NCI-H510A treated with DMSO at 0.1 percent for 48 hours (cell line): ENCODE data around the gene RNU6-9.

Experiments used
- DNase-seq: peaks from one replicate; lab custom pipeline; 2025; lab: John Stamatoyannopoulos, UW

Gene RNU6-9

DNA sequence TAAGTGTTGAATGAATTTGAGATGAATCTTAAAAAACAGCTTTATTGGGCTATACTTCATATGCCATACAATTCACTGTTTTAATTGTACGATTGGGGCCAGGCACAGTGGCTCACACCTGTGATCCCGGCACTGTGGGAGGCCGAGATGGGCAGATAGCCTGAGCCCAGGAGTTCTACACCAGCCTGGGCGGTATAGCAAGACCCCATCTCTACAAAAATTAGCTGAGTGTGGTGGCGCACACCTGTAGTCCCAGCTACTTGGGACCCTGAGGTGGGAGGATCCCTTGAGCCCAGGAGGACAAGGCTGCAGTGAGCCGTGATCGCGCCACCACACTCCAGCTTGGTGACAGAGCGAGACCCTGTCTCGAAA, 42.9 kb downstream of the RNU6-9 start:
- DNase-seq, result no peak

DNA sequence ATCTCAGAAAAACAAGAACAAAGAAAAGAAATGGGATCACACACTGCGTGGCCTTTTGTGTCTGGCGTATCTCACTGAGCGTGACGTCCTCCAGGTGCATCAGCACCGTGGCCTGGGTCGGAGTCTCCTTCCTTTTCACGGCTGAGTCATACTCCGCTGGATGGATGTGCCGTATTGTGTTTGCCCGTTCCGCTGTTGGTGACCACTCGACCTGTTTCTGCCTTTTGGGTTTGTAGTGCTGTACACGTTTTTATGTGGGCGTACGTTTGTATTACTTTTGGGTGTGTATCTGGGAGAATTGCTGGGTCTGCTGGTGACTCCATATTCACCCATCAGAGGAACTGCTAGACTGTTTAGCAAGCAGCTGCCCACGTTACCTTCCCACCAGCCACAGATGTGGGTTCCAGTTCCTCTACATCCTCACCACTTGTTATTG, 44.0 kb downstream of the RNU6-9 start:
- no peak for DNase-seq

DNA sequence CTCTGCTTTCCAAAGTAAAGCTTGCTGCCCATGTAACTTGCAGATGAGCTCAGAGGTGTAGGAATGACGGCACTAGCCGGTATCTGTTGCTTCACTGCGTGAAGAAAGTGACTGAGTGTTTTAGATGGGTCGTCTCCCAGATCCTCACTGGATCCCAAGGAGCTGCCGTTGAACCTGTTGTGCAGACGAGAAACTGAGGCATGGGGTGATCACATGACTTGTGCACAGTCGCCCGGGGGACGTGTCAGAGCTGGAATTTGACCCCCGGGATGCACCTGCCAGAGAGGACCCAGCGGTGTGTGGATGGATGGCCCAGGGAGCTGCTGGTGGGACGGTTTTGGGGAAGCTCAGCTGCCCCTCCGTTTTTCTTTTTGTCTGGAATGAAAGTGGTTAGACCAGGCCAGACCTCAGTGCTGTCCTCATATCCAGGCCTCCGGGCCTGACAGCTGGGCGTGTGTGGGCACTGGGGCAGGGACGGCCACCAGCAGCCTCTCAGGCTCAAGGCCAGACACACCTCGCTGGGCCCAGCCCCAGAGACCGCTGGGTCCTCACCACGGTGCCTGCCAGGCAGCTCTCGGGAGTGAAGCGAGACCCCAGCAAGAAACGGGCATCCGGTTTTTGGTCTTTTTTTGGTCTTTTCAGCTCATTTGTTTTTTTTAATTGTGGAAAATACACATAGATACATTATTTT, 45.1 kb downstream of the RNU6-9 start:
- no peak for DNase-seq

DNA sequence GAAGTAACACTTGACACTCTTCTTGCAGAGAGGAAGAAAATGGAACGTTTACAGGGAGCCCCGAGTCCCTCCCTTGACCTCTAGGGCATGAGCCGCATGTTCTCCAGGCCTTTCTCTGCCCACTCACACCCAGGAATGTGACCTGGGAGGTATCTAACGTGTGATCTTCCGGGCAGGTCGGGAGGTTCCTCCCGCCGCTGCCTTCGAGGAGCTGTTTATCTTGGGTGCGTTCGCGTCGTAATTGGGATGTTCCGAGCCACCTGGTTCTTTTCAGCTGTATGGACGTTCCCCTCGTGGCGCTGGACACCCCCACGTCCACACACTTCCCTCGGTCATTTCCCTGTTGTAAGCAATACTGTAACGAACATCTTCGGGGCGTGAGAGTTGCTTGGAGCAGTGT, 46.2 kb downstream of the RNU6-9 start:
- no peak for DNase-seq

DNA sequence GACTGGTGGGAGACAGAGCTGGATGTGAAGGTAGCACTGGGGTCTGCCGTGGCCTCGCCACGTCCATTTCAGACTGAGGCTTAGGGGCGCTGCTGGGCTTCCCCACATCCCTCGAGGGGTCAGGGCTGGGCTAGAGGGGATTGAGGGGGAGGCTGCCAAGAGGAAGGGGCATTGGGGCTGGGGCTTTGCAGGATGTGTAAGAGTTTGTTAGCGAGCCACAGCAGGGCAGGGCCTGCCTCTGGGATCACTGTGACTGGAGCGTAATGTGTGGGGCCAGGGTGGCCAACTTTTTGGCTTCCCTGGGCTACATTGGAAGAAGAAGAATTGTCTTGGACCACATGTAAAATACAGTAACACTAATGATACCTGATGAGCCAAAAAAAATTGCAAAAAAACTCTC, 46.6 kb downstream of the RNU6-9 start:
- no peak for DNase-seq

DNA sequence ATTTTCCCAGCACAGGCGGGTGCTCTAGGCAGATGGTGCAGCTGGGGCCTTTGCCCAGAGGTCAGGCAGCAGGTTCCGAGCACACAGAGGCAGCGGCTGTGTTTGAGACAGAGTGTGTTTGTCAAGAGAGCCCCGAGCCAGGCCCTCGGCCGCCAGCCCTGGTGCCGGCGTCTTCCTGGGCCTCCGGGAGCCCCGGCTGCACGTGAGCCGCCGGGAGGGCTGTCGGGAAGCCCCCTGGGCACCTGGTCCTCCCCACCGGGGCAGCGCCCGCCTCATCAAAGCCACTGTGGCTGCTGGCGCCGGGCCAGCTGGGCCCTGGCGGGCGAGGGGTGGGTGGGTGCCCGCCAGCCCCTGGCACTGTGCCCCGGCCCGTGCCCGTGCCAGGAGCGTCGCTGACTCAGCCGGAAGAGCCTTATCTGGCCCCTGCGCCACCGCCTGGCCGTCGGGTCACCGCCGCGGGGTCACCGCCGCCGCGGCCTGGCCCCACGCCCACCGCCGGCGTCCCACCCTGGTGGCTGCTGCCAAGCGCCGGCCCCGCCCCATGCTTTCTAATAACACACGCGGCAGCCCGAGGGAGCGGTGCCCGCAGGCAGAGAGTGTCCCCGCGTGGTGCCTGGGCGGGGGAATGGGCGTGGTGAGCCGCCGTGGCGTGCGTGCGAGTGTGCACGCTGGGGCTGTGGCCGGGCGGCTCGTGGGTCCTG, 47.5 kb downstream of the RNU6-9 start:
- peak; percentile 26 for DNase-seq

DNA sequence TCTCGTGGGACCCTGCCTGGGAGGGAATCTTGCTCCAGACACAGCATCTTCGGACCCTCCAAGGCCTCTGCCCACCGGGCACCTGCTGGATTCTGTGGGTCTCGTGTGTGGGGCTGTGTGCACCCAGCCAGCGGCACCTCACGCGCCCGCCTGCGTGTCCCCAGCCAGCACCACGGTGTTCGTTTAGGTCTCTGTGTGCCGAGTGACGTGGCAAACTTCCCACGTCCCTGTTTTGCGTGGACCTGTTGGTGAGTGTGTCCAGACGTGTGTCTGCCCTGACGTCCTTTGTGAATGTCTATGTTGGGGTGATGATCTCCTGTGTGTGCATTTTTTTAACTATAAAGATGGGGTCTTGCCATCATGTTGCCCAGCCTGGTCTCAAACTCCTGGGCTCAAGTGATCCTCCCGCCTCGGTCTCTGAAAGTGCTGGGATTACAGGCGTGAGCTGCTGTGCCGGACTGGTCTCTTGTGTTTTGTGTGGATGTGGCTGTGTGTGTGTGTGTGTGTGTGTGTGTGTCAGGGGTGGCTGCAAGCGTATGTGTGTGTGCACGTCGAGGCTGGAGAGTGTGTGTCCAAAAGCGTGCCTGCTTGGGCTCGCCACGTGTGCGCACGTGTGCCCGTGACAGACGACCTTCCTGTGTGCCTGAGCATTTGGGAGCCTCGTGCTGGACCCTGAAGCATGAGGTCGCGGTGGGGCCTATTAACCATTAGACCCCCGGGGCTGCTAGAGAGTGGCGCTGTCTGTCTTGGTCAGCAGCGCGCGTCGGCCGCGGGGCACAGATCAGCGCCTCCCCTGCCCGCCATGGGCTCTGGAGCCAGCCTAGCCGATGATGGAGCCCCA, 48.2 kb downstream of the RNU6-9 start:
- DNase-seq, result no peak

DNA sequence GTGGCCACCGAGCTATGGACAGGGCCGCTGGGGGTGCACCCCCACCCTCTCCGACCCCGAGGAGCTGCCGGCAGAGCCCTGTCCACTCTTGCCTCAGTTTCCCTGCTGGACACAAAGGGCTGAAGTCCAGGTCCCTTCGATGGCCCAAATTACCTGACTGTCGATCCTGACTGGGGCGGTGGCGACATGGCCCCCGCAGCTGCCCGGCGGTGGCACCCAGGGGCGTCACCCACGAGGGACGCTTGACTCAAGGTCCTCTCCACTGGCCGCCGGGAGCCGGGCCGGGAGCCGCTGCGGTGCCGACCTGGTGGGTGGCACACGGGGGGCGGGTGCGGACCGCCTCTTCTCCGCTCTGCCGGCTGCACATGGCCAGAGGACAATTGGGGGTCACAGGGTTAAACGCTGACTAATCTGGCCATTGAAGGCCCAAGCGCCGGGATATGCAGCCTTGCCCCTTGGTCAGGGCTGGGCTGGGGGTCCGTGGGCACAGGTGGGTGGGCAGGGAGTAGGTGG, 48.9 kb downstream of the RNU6-9 start:
- DNase-seq, result no peak
